Stimulated activated CD8-positive, alpha-beta memory T cell treated with anti-CD3 and anti-CD28 coated beads, Interleukin-15, amount 100 ng/mL, for 48 hours (primary cell): ENCODE measurements around the gene DELE1.
"Not testable (repeated sequence)": the region's sequence is repeated elsewhere in the genome, so short reads cannot be mapped to it uniquely, and the experiment has no call there.

Source experiments
- DNase-seq, 2 donors: peaks; one replicate each; pipeline ENCODE4 v3.0.0-alpha.2; 2020; ENCODE audit warnings: low read depth in 2 of 2

The DELE1 gene

GRCh38 chr5:141889282-141889871, 34.3 kb upstream of the DELE1 start:
- no peak for DNase-seq

GRCh38 chr5:141890429-141890828, 33.2 kb upstream of the DELE1 start:
- not testable (repeated sequence) for DNase-seq

GRCh38 chr5:141897425-141897824, 26.2 kb upstream of the DELE1 start:
- DNase-seq = no peak

- DNase-seq = no peak
These were observed 25.1 kb upstream of the DELE1 start for GRCh38 chr5:141898448-141899049.

GRCh38 chr5:141902015-141902814, 21.5 kb upstream of the DELE1 start:
- no peak for DNase-seq

GRCh38 chr5:141903261-141903660, 20.4 kb upstream of the DELE1 start:
- DNase-seq = no peak

GRCh38 chr5:141904551-141904950, 19.1 kb upstream of the DELE1 start:
- no peak for DNase-seq

GRCh38 chr5:141906517-141906916, 17.2 kb upstream of the DELE1 start:
- DNase-seq = no peak

- no peak for DNase-seq
These were observed 16.7 kb upstream of the DELE1 start for GRCh38 chr5:141906972-141907371.

GRCh38 chr5:141908796-141909195, 14.9 kb upstream of the DELE1 start:
- DNase-seq = no peak

- DNase-seq = no peak
These were observed 14.5 kb upstream of the DELE1 start for GRCh38 chr5:141909212-141909611.

- DNase-seq = no peak
These were observed 13.4 kb upstream of the DELE1 start for GRCh38 chr5:141910271-141910673.

GRCh38 chr5:141913560-141914198, 10.0 kb upstream of the DELE1 start:
- no peak for DNase-seq

GRCh38 chr5:141914199-141914743, 9.4 kb upstream of the DELE1 start:
- peak; percentile 5 to 8 for DNase-seq

- DNase-seq = no peak
These were observed 8.9 kb upstream of the DELE1 start for GRCh38 chr5:141914797-141915196.

GRCh38 chr5:141915881-141916336, 7.8 kb upstream of the DELE1 start:
- DNase-seq = no peak

GRCh38 chr5:141916522-141916921, 7.1 kb upstream of the DELE1 start:
- DNase-seq = no peak

GRCh38 chr5:141917760-141918159, 5.9 kb upstream of the DELE1 start:
- DNase-seq = no peak

GRCh38 chr5:141919218-141920119, 4.2 kb upstream of the DELE1 start:
- DNase-seq = no peak

GRCh38 chr5:141920771-141921170, 2.9 kb upstream of the DELE1 start:
- no peak for DNase-seq

GRCh38 chr5:141922827-141923447, 734 bp upstream of the DELE1 start:
- peak; percentile 8 to 23 for DNase-seq
